ENCODE measurements around the gene PPP3R1.

- TF ChIP-seq CTCF (IDR thresholded peaks at IDR 0.05; ENCODE audit: extremely low read depth in 1 of 2, insufficient read depth in 1 of 2, low read depth in 1 of 2, low read length in 2 of 2) (no peak), EZH2 (IDR thresholded peaks at IDR 0.05; ENCODE audit: borderline replicate concordance, low read depth, low read length, severe bottlenecking) (no peak), POLR2AphosphoS5 (IDR thresholded peaks at IDR 0.05; ENCODE audit: insufficient read depth, low read depth, low read length) (no peak), JUN (IDR thresholded peaks at IDR 0.05; ENCODE audit: borderline replicate concordance, insufficient read depth, insufficient read length, low read depth) (no peak), MAX (IDR thresholded peaks at IDR 0.05; ENCODE audit: insufficient read depth, insufficient read length) (no peak), POLR2A (IDR thresholded peaks at IDR 0.05; ENCODE audit: low read depth, low read length) (no peak), GATA2 (IDR thresholded peaks at IDR 0.05; ENCODE audit: insufficient read depth, insufficient read length, low read depth, low read length) (no peak)
These were observed 17.2 kb downstream of the PPP3R1 start for GRCh38 chr2:68235090-68235489.

Measured in endothelial cell of umbilical vein (primary cell).